ENCODE measurements around the gene AKR1C8.

DNA sequence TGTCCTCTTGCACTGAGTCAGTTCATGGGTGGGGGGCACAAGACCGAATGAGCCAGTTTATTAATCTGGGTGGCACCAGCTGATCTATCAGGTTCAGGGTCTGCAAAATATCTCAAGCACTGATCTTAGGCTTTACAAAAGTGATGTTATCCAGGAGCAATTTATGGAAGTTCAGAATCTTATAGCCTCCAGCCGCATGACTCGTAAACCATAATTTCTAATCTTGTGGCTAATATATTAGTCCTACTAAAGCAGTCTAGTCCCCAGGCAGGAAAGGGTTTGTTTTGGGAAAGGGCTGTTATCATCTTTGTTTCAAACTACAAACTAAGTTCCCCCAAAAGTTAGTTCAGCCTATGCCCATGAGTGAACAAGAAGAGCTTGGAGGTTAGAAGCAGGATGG, 33.9 kb downstream of the AKR1C8 start:
- no peak for TF ChIP-seq POLR2A (IDR thresholded peaks at IDR 0.05; ENCODE audit: borderline replicate concordance, extremely low read depth, insufficient read depth, insufficient read length)
- TF ChIP-seq, protein P1, sequence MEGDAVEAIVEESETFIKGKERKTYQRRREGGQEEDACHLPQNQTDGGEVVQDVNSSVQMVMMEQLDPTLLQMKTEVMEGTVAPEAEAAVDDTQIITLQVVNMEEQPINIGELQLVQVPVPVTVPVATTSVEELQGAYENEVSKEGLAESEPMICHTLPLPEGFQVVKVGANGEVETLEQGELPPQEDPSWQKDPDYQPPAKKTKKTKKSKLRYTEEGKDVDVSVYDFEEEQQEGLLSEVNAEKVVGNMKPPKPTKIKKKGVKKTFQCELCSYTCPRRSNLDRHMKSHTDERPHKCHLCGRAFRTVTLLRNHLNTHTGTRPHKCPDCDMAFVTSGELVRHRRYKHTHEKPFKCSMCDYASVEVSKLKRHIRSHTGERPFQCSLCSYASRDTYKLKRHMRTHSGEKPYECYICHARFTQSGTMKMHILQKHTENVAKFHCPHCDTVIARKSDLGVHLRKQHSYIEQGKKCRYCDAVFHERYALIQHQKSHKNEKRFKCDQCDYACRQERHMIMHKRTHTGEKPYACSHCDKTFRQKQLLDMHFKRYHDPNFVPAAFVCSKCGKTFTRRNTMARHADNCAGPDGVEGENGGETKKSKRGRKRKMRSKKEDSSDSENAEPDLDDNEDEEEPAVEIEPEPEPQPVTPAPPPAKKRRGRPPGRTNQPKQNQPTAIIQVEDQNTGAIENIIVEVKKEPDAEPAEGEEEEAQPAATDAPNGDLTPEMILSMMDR (IDR thresholded peaks at IDR 0.05 in 2 of 3, conservative IDR thresholded peaks at IDR 0.05 in 1 of 3; ENCODE audit: borderline replicate concordance in 1 of 3, insufficient read depth in 1 of 3, low read depth in 2 of 3, low read length in 2 of 3): no peak
- TF ChIP-seq, protein P2, sequence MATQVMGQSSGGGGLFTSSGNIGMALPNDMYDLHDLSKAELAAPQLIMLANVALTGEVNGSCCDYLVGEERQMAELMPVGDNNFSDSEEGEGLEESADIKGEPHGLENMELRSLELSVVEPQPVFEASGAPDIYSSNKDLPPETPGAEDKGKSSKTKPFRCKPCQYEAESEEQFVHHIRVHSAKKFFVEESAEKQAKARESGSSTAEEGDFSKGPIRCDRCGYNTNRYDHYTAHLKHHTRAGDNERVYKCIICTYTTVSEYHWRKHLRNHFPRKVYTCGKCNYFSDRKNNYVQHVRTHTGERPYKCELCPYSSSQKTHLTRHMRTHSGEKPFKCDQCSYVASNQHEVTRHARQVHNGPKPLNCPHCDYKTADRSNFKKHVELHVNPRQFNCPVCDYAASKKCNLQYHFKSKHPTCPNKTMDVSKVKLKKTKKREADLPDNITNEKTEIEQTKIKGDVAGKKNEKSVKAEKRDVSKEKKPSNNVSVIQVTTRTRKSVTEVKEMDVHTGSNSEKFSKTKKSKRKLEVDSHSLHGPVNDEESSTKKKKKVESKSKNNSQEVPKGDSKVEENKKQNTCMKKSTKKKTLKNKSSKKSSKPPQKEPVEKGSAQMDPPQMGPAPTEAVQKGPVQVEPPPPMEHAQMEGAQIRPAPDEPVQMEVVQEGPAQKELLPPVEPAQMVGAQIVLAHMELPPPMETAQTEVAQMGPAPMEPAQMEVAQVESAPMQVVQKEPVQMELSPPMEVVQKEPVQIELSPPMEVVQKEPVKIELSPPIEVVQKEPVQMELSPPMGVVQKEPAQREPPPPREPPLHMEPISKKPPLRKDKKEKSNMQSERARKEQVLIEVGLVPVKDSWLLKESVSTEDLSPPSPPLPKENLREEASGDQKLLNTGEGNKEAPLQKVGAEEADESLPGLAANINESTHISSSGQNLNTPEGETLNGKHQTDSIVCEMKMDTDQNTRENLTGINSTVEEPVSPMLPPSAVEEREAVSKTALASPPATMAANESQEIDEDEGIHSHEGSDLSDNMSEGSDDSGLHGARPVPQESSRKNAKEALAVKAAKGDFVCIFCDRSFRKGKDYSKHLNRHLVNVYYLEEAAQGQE (IDR thresholded peaks at IDR 0.05; ENCODE audit: low read depth): no peak
- no peak for TF ChIP-seq ZFX (IDR thresholded peaks at IDR 0.05)
- TF ChIP-seq CEBPB (IDR thresholded peaks at IDR 0.05; ENCODE audit: low read depth): no peak
- no peak for TF ChIP-seq EZH2 (IDR thresholded peaks at IDR 0.05)
- no peak for TF ChIP-seq RAD21 (IDR thresholded peaks at IDR 0.05; ENCODE audit: low read depth)
- TF ChIP-seq SRF (IDR thresholded peaks at IDR 0.05; ENCODE audit: low read depth): no peak
- TF ChIP-seq, protein P3, sequence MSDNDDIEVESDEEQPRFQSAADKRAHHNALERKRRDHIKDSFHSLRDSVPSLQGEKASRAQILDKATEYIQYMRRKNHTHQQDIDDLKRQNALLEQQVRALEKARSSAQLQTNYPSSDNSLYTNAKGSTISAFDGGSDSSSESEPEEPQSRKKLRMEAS (IDR thresholded peaks at IDR 0.05): no peak
- TF ChIP-seq YY1 (IDR thresholded peaks at IDR 0.05; ENCODE audit: extremely low read depth, insufficient replicate concordance, low read depth, low read length): no peak

All from HCT116 (cell line).